ENCODE data around the gene MAU2.
"Not testable (repeated sequence)": the region's sequence is repeated elsewhere in the genome, so short reads cannot be mapped to it uniquely, and the experiment has no call there.

MAU2 gene

GRCh38 chr19:19348266-19348665 is 27.6 kb downstream of the MAU2 start:
- Histone ChIP-seq H3K9me2 (replicated peaks; ENCODE audit: control insufficient read depth, low read length) (no peaks in the 10 kb centered on the region), H3K4me2 (ENCODE audit: low read length) (no peak overlapping the region), H3K27me3 (ENCODE audit: control insufficient read depth, low read length) (no peaks in the 10 kb centered on the region), H3K27ac (ENCODE audit: low read depth, low read length) (no peak overlapping the region), H3K79me2 (ENCODE audit: control insufficient read depth, low read length) (no peaks in the 10 kb centered on the region), H3K36me3 (ENCODE audit: control insufficient read depth, low read length) (peaks cover 68% of the 10 kb centered on the region), H3K9me3 (ENCODE audit: control insufficient read depth, insufficient read depth, low read length) (no peaks in the 10 kb centered on the region), H3F3A (ENCODE audit: control insufficient read depth, insufficient read depth) (no peaks in the 10 kb centered on the region), H3K4me1 (ENCODE audit: control insufficient read depth, low read length) (no peaks in the 10 kb centered on the region), H4K20me1 (ENCODE audit: control insufficient read depth, insufficient read depth, low read depth, low read length) (no peaks in the 10 kb centered on the region), H3K4me3 (ENCODE audit: low read length) (no peak overlapping the region)
- no peak for TF ChIP-seq EZH2phosphoT487 (IDR thresholded peaks at IDR 0.05; ENCODE audit: borderline replicate concordance, low read length)
- no peak for TF ChIP-seq CTCF (IDR thresholded peaks at IDR 0.05; ENCODE audit: low read depth, low read length, poor library complexity, severe bottlenecking)

- Histone ChIP-seq H3K4me1 (ENCODE audit: control insufficient read depth, low read length) (no peaks in the 10 kb centered on the region), H3K4me3 (ENCODE audit: low read length) (no peak overlapping the region), H3K79me2 (ENCODE audit: control insufficient read depth, low read length) (no peaks in the 10 kb centered on the region), H3F3A (ENCODE audit: control insufficient read depth, insufficient read depth) (no peaks in the 10 kb centered on the region), H3K9me2 (replicated peaks; ENCODE audit: control insufficient read depth, low read length) (no peaks in the 10 kb centered on the region), H3K36me3 (ENCODE audit: control insufficient read depth, low read length) (peaks cover 71% of the 10 kb centered on the region), H3K27ac (ENCODE audit: low read depth, low read length) (no peak overlapping the region), H3K9me3 (ENCODE audit: control insufficient read depth, insufficient read depth, low read length) (no peaks in the 10 kb centered on the region), H3K4me2 (ENCODE audit: low read length) (no peak overlapping the region), H4K20me1 (ENCODE audit: control insufficient read depth, insufficient read depth, low read depth, low read length) (no peaks in the 10 kb centered on the region), H3K27me3 (ENCODE audit: control insufficient read depth, low read length) (no peaks in the 10 kb centered on the region)
- TF ChIP-seq CTCF (IDR thresholded peaks at IDR 0.05; ENCODE audit: low read depth, low read length, poor library complexity, severe bottlenecking) (no peak), EZH2phosphoT487 (IDR thresholded peaks at IDR 0.05; ENCODE audit: borderline replicate concordance, low read length) (no peak)
Observed at GRCh38 chr19:19349365-19349764, 28.7 kb downstream of the MAU2 start.

- H3K36me3 ChIP-seq (ENCODE audit: control insufficient read depth, low read length): peaks cover 70% of the 10 kb centered on the region
- not testable (repeated sequence) for H3K27me3 ChIP-seq (ENCODE audit: control insufficient read depth, low read length); H3K4me3 ChIP-seq (ENCODE audit: low read length); H3K4me2 ChIP-seq (ENCODE audit: low read length); H4K20me1 ChIP-seq (ENCODE audit: control insufficient read depth, insufficient read depth, low read depth, low read length); H3K9me3 ChIP-seq (ENCODE audit: control insufficient read depth, insufficient read depth, low read length); H3K27ac ChIP-seq (ENCODE audit: low read depth, low read length); H3F3A ChIP-seq (ENCODE audit: control insufficient read depth, insufficient read depth); H3K9me2 ChIP-seq (replicated peaks; ENCODE audit: control insufficient read depth, low read length); H3K79me2 ChIP-seq (ENCODE audit: control insufficient read depth, low read length); H3K4me1 ChIP-seq (ENCODE audit: control insufficient read depth, low read length)
Observed at GRCh38 chr19:19350756-19351155, 30.1 kb downstream of the MAU2 start.

- H3K79me2 ChIP-seq (ENCODE audit: control insufficient read depth, low read length): no peaks in the 10 kb centered on the region
- H3K27me3 ChIP-seq (ENCODE audit: control insufficient read depth, low read length): no peaks in the 10 kb centered on the region
- no peak overlapping the region for H3K4me2 ChIP-seq (ENCODE audit: low read length)
- no peaks in the 10 kb centered on the region for H3K9me2 ChIP-seq (replicated peaks; ENCODE audit: control insufficient read depth, low read length)
- no peak overlapping the region for H3K4me3 ChIP-seq (ENCODE audit: low read length)
- no peaks in the 10 kb centered on the region for H3K4me1 ChIP-seq (ENCODE audit: control insufficient read depth, low read length)
- H3K9me3 ChIP-seq (ENCODE audit: control insufficient read depth, insufficient read depth, low read length): no peaks in the 10 kb centered on the region
- no peaks in the 10 kb centered on the region for H4K20me1 ChIP-seq (ENCODE audit: control insufficient read depth, insufficient read depth, low read depth, low read length)
- H3F3A ChIP-seq (ENCODE audit: control insufficient read depth, insufficient read depth): peaks cover 5% of the 10 kb centered on the region; the same call in 1 of the 2 replicates
- peaks cover 63% of the 10 kb centered on the region for H3K36me3 ChIP-seq (ENCODE audit: control insufficient read depth, low read length)
- no peak for TF ChIP-seq CTCF (IDR thresholded peaks at IDR 0.05; ENCODE audit: low read depth, low read length, poor library complexity, severe bottlenecking)
- no peak for TF ChIP-seq EZH2phosphoT487 (IDR thresholded peaks at IDR 0.05; ENCODE audit: borderline replicate concordance, low read length)
- no peak overlapping the region for H3K27ac ChIP-seq (ENCODE audit: low read depth, low read length)
Observed at GRCh38 chr19:19352823-19353222, 32.2 kb downstream of the MAU2 start.

Measured in DOHH2 (cell line).